Measurements from ENCODE around the gene ITLN2.
"Not testable (repeated sequence)": the region's sequence is repeated elsewhere in the genome, so short reads cannot be mapped to it uniquely, and the experiment has no call there.

DNA sequence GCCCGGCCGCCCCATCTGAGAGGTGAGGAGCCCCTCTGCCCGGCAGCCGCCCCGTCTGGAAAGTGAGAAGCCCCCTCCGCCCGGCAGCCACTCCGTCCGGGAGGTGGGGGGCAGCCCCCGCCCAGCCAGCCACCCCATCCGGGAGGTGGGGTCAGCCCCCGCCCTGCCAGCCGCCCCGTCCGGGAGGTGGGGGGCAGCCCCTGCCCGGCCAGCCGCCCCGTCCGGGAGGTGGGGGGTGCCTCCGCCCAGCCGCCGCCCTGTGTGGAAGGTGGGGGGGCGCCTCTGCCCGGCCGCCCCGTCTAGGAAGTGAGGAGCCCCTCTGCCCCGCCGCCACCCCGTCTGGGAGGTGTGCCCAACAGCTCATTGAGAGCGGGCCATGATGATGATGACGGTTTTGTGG lies 21.3 kb downstream of the ITLN2 start:
- TF ChIP-seq, protein P1, sequence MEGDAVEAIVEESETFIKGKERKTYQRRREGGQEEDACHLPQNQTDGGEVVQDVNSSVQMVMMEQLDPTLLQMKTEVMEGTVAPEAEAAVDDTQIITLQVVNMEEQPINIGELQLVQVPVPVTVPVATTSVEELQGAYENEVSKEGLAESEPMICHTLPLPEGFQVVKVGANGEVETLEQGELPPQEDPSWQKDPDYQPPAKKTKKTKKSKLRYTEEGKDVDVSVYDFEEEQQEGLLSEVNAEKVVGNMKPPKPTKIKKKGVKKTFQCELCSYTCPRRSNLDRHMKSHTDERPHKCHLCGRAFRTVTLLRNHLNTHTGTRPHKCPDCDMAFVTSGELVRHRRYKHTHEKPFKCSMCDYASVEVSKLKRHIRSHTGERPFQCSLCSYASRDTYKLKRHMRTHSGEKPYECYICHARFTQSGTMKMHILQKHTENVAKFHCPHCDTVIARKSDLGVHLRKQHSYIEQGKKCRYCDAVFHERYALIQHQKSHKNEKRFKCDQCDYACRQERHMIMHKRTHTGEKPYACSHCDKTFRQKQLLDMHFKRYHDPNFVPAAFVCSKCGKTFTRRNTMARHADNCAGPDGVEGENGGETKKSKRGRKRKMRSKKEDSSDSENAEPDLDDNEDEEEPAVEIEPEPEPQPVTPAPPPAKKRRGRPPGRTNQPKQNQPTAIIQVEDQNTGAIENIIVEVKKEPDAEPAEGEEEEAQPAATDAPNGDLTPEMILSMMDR (conservative IDR thresholded peaks at IDR 0.05; ENCODE audit: low read length) = not testable (repeated sequence)
- not testable (repeated sequence) for TF ChIP-seq EZH2phosphoT487 (IDR thresholded peaks at IDR 0.05; ENCODE audit: borderline replicate concordance)

All from Loucy (cell line).